Lower leg skin (tissue), 4 donors: ENCODE results near the gene CACNA1G. TPM values are rescaled to one million over a fixed set of nuclear protein-coding genes. Genes with fewer than 3 reads are reported as not detected.

Experiments used
- DNase-seq, 2 donors: peaks; one replicate each; pipeline ENCODE4 v3.0.0-alpha.2; 2019; ENCODE audit warnings: low spot score in 2 of 2
- H3K4me3 ChIP-seq: fragments of 200-600 bp; sonication (generic); 2 replicates; pipeline ENCODE4 v1.5.1; 2017; ENCODE audit warnings: mild to moderate bottlenecking, low read depth; ENCODE audit not compliant: poor library complexity, severe bottlenecking
- CTCF ChIP-seq, 3 donors: fragments of 450-650 bp; IDR thresholded peaks; one replicate each; pipeline ENCODE4 v1.5.1; 2016; ENCODE audit warnings: antibody characterized with exemption in 3 of 3, mild to moderate bottlenecking in 3 of 3, moderate library complexity in 2 of 3
- POLR2A ChIP-seq, 2 donors: fragments of 450-650 bp; IDR thresholded peaks; one replicate each; pipeline ENCODE4 v1.6.1; 2016 to 2017; ENCODE audit warnings: antibody characterized with exemption in 2 of 2, mild to moderate bottlenecking in 1 of 2, moderate library complexity in 1 of 2
- WGBS, 2 donors: methylation state at CpG; one replicate each; pipeline ENCODE4 v1.1.5; 2018; 5-methylcytosine and 5-hydroxymethylcytosine counted together
- intact Hi-C: fragments of 100-400 bp; cut with DNase I; formaldehyde crosslinking; loops from one replicate; pipeline ENCODE4 v1.15.0; 2023; ENCODE audit warnings: low total_unique reads
- total RNA-seq, 4 donors: library from RNA; depleted of rRNA; stranded (reverse); fragments of >200 nt; gene quantifications; one replicate each; pipeline ENCODE4 v1.1.0, GENCODE V29; 2016

Gene CACNA1G
- total RNA-seq, 4 donors from 2014 or later, result 1.3 to 3.1 (median 1.8) TPM

GRCh38 chr17:50517011-50517410 is 43.5 kb upstream of the CACNA1G start:
- DNase-seq, result no peak
- TF ChIP-seq POLR2A (IDR thresholded peaks at IDR 0.05) (no peak), CTCF (IDR thresholded peaks at IDR 0.05) (no peak)
- H3K4me3 ChIP-seq, result no peak overlapping the region
- WGBS, 2 donors, result 73 to 89% methylated on average over 4 of the region's 4 CpGs
- intact Hi-C loops, result no loop called here

- H3K4me3 ChIP-seq, result no peak overlapping the region
- intact Hi-C loops, result no loop called here
- DNase-seq, result no peak
- TF ChIP-seq POLR2A (IDR thresholded peaks at IDR 0.05) (no peak), CTCF (IDR thresholded peaks at IDR 0.05) (no peak)
- WGBS, 2 donors, result 84 to 85% methylated on average over 8 of the region's 8 CpGs
Measured at GRCh38 chr17:50517504-50518383, 42.8 kb upstream of the CACNA1G start.

GRCh38 chr17:50518384-50519023 is 42.0 kb upstream of the CACNA1G start:
- intact Hi-C loops, result no loop called here
- no peak for DNase-seq
- TF ChIP-seq POLR2A (IDR thresholded peaks at IDR 0.05) (no peak), CTCF (IDR thresholded peaks at IDR 0.05) (no peak)
- H3K4me3 ChIP-seq, result no peak overlapping the region
- WGBS, 2 donors, result 82 to 83% methylated on average over 12 to 13 of the region's 13 CpGs

- TF ChIP-seq CTCF (IDR thresholded peaks at IDR 0.05) (no peak), POLR2A (IDR thresholded peaks at IDR 0.05) (no peak)
- intact Hi-C loops, result no loop called here
- 66 to 76% methylated on average over 8 of the region's 8 CpGs for WGBS, 2 donors
- no peak for DNase-seq
- no peak overlapping the region for H3K4me3 ChIP-seq
Measured at GRCh38 chr17:50519141-50519834, 41.2 kb upstream of the CACNA1G start.

- DNase-seq, result no peak
- TF ChIP-seq CTCF (IDR thresholded peaks at IDR 0.05), result no peak
- TF ChIP-seq POLR2A (IDR thresholded peaks at IDR 0.05), result no peak
- 71 to 90% methylated on average over 2 of the region's 2 CpGs for WGBS, 2 donors
- intact Hi-C loops, result no loop called here
- H3K4me3 ChIP-seq, result no peak overlapping the region
Measured at GRCh38 chr17:50520483-50520882, 40.0 kb upstream of the CACNA1G start.
